Measurements from ENCODE around the gene TPSB2. TPM values are rescaled to one million over a fixed set of nuclear protein-coding genes. Genes with fewer than 3 reads are reported as not detected.

The TPSB2 gene
- total RNA-seq, 1 experiment from 2014 or later, result 16.7 TPM

- H3K27me3 ChIP-seq (replicated peaks; ENCODE audit: insufficient read depth, low read depth, low read length, poor library complexity), result no peaks in the 10 kb centered on the region
- no peak for TF ChIP-seq EZH2 (IDR thresholded peaks at IDR 0.05; ENCODE audit: borderline replicate concordance, low read depth, low read length, poor library complexity, severe bottlenecking)
- TF ChIP-seq CTCF (conservative IDR thresholded peaks at IDR 0.05; ENCODE audit: low read depth, low read length), result no peak
- H3K27ac ChIP-seq (ENCODE audit: low read depth, low read length, poor library complexity, severe bottlenecking), result no peak overlapping the region
- CTCF ChIA-PET, result no interaction called here
- POLR2A ChIA-PET (ENCODE audit: low non-redundant PET), result no interaction called here
- H3K36me3 ChIP-seq (ENCODE audit: insufficient read depth, low read length, poor library complexity, severe bottlenecking), result peaks cover 33% of the 10 kb centered on the region
- DNase-seq (ENCODE audit: low spot score), result no peak
- BruUV-seq (replicated peaks), result no TSS peak
- H3K9me3 ChIP-seq (ENCODE audit: low read depth, low read length, poor library complexity, severe bottlenecking), result no peaks in the 10 kb centered on the region
- no peaks in the 10 kb centered on the region for H3K4me1 ChIP-seq (ENCODE audit: insufficient read depth, low read length, poor library complexity, severe bottlenecking)
- intact Hi-C loops (cut with micrococcal nuclease; ENCODE audit: unreplicated experiment), result no loop called here
- H3K4me3 ChIP-seq (ENCODE audit: low read depth, low read length, poor library complexity, severe bottlenecking), result no peak overlapping the region
Observed at GRCh38 chr16:1202274-1202673, 27.7 kb downstream of the TPSB2 start.

GRCh38 chr16:1201444-1201843 is 28.5 kb downstream of the TPSB2 start:
- intact Hi-C loops (cut with micrococcal nuclease; ENCODE audit: unreplicated experiment), result no loop called here
- H3K9me3 ChIP-seq (ENCODE audit: low read depth, low read length, poor library complexity, severe bottlenecking), result no peaks in the 10 kb centered on the region
- ChIA-PET POLR2A (ENCODE audit: low non-redundant PET) (no interaction called here), CTCF (interaction anchor here (0.6 kb wide), 1 partner anchor 1320 kb away, joined by 4 read pairs; no protein-coding TSS in a partner anchor)
- DNase-seq (ENCODE audit: low spot score), result no peak
- no peak overlapping the region for H3K4me3 ChIP-seq (ENCODE audit: low read depth, low read length, poor library complexity, severe bottlenecking)
- no peak overlapping the region for H3K27ac ChIP-seq (ENCODE audit: low read depth, low read length, poor library complexity, severe bottlenecking)
- H3K36me3 ChIP-seq (ENCODE audit: insufficient read depth, low read length, poor library complexity, severe bottlenecking), result peaks cover 33% of the 10 kb centered on the region
- H3K4me1 ChIP-seq (ENCODE audit: insufficient read depth, low read length, poor library complexity, severe bottlenecking), result no peaks in the 10 kb centered on the region
- no peak for TF ChIP-seq CTCF (conservative IDR thresholded peaks at IDR 0.05; ENCODE audit: low read depth, low read length)
- no peak for TF ChIP-seq EZH2 (IDR thresholded peaks at IDR 0.05; ENCODE audit: borderline replicate concordance, low read depth, low read length, poor library complexity, severe bottlenecking)
- H3K27me3 ChIP-seq (replicated peaks; ENCODE audit: insufficient read depth, low read depth, low read length, poor library complexity), result no peaks in the 10 kb centered on the region
- no TSS peak for BruUV-seq (replicated peaks)

- no peaks in the 10 kb centered on the region for H3K27me3 ChIP-seq (replicated peaks; ENCODE audit: insufficient read depth, low read depth, low read length, poor library complexity)
- BruUV-seq (replicated peaks), result no TSS peak
- no peak for DNase-seq (ENCODE audit: low spot score)
- H3K36me3 ChIP-seq (ENCODE audit: insufficient read depth, low read length, poor library complexity, severe bottlenecking), result peaks cover 25% of the 10 kb centered on the region
- no peak for TF ChIP-seq CTCF (conservative IDR thresholded peaks at IDR 0.05; ENCODE audit: low read depth, low read length)
- TF ChIP-seq EZH2 (IDR thresholded peaks at IDR 0.05; ENCODE audit: borderline replicate concordance, low read depth, low read length, poor library complexity, severe bottlenecking), result no peak
- POLR2A ChIA-PET (ENCODE audit: low non-redundant PET), result no interaction called here
- H3K9me3 ChIP-seq (ENCODE audit: low read depth, low read length, poor library complexity, severe bottlenecking), result no peaks in the 10 kb centered on the region
- H3K4me1 ChIP-seq (ENCODE audit: insufficient read depth, low read length, poor library complexity, severe bottlenecking), result no peaks in the 10 kb centered on the region
- CTCF ChIA-PET, result no interaction called here
- no peak overlapping the region for H3K4me3 ChIP-seq (ENCODE audit: low read depth, low read length, poor library complexity, severe bottlenecking)
- no peak overlapping the region for H3K27ac ChIP-seq (ENCODE audit: low read depth, low read length, poor library complexity, severe bottlenecking)
- intact Hi-C loops (cut with micrococcal nuclease; ENCODE audit: unreplicated experiment), result no loop called here
Observed at GRCh38 chr16:1200014-1200627, 29.9 kb downstream of the TPSB2 start.

Measured in A673 (cell line).